Suprapubic skin (tissue), 4 donors: Measurements from ENCODE around the gene CSNK1G1.

Experiments
- CTCF ChIP-seq, 2 donors: fragments of 200-600 bp in 1 of 2; fragments of 450-650 bp in 1 of 2; sonication (generic) in 1 of 2; IDR thresholded peaks; one replicate each; pipeline ENCODE4 v1.5.1; 2016 to 2019; ENCODE audit warnings: antibody characterized with exemption in 2 of 2, mild to moderate bottlenecking in 1 of 2, moderate library complexity in 1 of 2
- EP300 ChIP-seq: sonication (generic); formaldehyde crosslinking; IDR thresholded peaks from one replicate; pipeline ENCODE4 v1.6.1; 2017; ENCODE audit warnings: antibody characterized with exemption
- POLR2AphosphoS5 ChIP-seq, 3 donors: sonication (generic); formaldehyde crosslinking; IDR thresholded peaks; one replicate each; pipeline ENCODE4 v1.6.1; 2017; ENCODE audit warnings: antibody characterized with exemption in 3 of 3

- TF ChIP-seq POLR2AphosphoS5 (IDR thresholded peaks at IDR 0.05) (no peak), EP300 (no peak), CTCF (IDR thresholded peaks at IDR 0.05) (no peak)
Measured at GRCh38 chr15:64180235-64180824, 175.6 kb downstream of the CSNK1G1 start.
